Measurements from ENCODE around the gene IL1RN. TPM values are rescaled to one million over a fixed set of nuclear protein-coding genes. Genes with fewer than 3 reads are reported as not detected.

Gene IL1RN
- polyA plus RNA-seq, 1 of the 3 experiments (the other 2 are of a cell fraction): not detected

DNA sequence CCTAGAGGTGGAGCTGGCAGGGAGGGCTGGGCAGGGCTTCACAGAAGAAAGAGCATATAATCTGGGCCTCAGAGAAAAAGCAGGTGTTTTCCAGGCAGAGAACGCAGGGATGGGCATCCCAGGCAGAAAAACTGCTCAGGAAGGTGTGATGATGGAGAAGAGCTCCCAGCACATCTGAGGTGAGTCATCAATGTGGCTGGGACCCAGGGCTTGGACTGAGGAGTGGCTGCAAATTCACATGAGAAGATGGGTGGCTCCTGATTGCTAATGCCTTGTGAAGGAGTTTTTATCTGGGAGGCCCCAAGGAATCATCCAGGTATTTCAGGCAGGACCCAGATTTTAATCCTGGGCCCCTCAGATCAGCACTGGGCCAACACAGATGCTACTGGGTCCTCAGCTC, 49.5 kb upstream of the IL1RN start (continued):
- TF ChIP-seq, protein P1, sequence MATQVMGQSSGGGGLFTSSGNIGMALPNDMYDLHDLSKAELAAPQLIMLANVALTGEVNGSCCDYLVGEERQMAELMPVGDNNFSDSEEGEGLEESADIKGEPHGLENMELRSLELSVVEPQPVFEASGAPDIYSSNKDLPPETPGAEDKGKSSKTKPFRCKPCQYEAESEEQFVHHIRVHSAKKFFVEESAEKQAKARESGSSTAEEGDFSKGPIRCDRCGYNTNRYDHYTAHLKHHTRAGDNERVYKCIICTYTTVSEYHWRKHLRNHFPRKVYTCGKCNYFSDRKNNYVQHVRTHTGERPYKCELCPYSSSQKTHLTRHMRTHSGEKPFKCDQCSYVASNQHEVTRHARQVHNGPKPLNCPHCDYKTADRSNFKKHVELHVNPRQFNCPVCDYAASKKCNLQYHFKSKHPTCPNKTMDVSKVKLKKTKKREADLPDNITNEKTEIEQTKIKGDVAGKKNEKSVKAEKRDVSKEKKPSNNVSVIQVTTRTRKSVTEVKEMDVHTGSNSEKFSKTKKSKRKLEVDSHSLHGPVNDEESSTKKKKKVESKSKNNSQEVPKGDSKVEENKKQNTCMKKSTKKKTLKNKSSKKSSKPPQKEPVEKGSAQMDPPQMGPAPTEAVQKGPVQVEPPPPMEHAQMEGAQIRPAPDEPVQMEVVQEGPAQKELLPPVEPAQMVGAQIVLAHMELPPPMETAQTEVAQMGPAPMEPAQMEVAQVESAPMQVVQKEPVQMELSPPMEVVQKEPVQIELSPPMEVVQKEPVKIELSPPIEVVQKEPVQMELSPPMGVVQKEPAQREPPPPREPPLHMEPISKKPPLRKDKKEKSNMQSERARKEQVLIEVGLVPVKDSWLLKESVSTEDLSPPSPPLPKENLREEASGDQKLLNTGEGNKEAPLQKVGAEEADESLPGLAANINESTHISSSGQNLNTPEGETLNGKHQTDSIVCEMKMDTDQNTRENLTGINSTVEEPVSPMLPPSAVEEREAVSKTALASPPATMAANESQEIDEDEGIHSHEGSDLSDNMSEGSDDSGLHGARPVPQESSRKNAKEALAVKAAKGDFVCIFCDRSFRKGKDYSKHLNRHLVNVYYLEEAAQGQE (IDR thresholded peaks at IDR 0.05; ENCODE audit: low read depth, low read length): no peak
- TF ChIP-seq JUND (IDR thresholded peaks at IDR 0.05): no peak
- TF ChIP-seq, protein P2, sequence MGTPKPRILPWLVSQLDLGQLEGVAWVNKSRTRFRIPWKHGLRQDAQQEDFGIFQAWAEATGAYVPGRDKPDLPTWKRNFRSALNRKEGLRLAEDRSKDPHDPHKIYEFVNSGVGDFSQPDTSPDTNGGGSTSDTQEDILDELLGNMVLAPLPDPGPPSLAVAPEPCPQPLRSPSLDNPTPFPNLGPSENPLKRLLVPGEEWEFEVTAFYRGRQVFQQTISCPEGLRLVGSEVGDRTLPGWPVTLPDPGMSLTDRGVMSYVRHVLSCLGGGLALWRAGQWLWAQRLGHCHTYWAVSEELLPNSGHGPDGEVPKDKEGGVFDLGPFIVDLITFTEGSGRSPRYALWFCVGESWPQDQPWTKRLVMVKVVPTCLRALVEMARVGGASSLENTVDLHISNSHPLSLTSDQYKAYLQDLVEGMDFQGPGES (IDR thresholded peaks at IDR 0.05; ENCODE audit: low read depth, low read length): no peak
- no peak for TF ChIP-seq SMC3 (IDR thresholded peaks at IDR 0.05; ENCODE audit: low read depth, low read length)
- no peak for TF ChIP-seq MEF2A (IDR thresholded peaks at IDR 0.05; ENCODE audit: borderline replicate concordance, low read depth)

GRCh38 chr2:113078350-113078839, 49.0 kb upstream of the IL1RN start:
- Histone ChIP-seq H3F3A (replicated peaks; ENCODE audit: insufficient read depth) (no peaks in the 10 kb centered on the region), H3K27ac (ENCODE audit: low read depth in 2 of 2, low read length in 1 of 2) (no peak overlapping the region), H3K36me3 (replicated peaks in 1 of 2; ENCODE audit: control insufficient read depth in 1 of 2, insufficient read depth in 2 of 2, low read length in 1 of 2) (no peaks in the 10 kb centered on the region), H3K27me3 (ENCODE audit: insufficient read depth) (no peaks in the 10 kb centered on the region; the same call in 1 of the 2 replicates), H3K9ac (no peak overlapping the region), H3K4me3 (ENCODE audit: low read depth in 2 of 2, low read length in 1 of 2) (no peak overlapping the region), H3K4me2 (no peak overlapping the region), H3K4me1 (ENCODE audit: control insufficient read depth in 1 of 2, insufficient read depth in 2 of 2, low read depth in 1 of 2, low read length in 1 of 2) (no peaks in the 10 kb centered on the region), H2AFZ (ENCODE audit: low read depth) (no peak overlapping the region), H3K9me3 (no peaks in the 10 kb centered on the region), H3K79me2 (ENCODE audit: insufficient read depth) (no peaks in the 10 kb centered on the region), H3K9me2 (no peaks in the 10 kb centered on the region), H4K20me1 (ENCODE audit: insufficient read depth) (no peaks in the 10 kb centered on the region)
- DNase-seq: no peak
- POLR2A ChIA-PET: no interaction called here
- TF ChIP-seq POLR2AphosphoS5 (IDR thresholded peaks at IDR 0.05; ENCODE audit: low read depth, low read length) (no peak), FOSL2 (IDR thresholded peaks at IDR 0.05; ENCODE audit: borderline replicate concordance, low read depth) (no peak), MEF2A (IDR thresholded peaks at IDR 0.05; ENCODE audit: borderline replicate concordance, low read depth) (no peak), RFX5 (IDR thresholded peaks at IDR 0.05; ENCODE audit: low read length) (no peak), CTCF (IDR thresholded peaks at IDR 0.05) (no peak), JUND (IDR thresholded peaks at IDR 0.05) (no peak), NFIC (IDR thresholded peaks at IDR 0.05; ENCODE audit: borderline replicate concordance) (no peak), FOXM1 (IDR thresholded peaks at IDR 0.05; ENCODE audit: low read depth) (no peak)
- TF ChIP-seq, protein P2 (IDR thresholded peaks at IDR 0.05; ENCODE audit: low read depth, low read length): no peak
- CTCF ChIA-PET: interaction anchor here (0.7 to 2.5 kb wide), 5 partner anchors 11 to 1032 kb away, joined by 3 to 9 read pairs (median 3); no protein-coding TSS in a partner anchor
- 18% methylated on average over 6 of the region's 6 CpGs for WGBS (ENCODE audit: low lambda C conversion rate)

All from SK-N-SH (cell line).